Measurements from ENCODE around the gene KCNK5. TPM values are rescaled to one million over a fixed set of nuclear protein-coding genes. Genes with fewer than 3 reads are reported as not detected.

Gene KCNK5
- total RNA-seq, 2 experiments from 2014 or later: 12.0 TPM

- no peaks in the 10 kb centered on the region for H3K9me3 Mint-ChIP-seq (ENCODE audit: insufficient read depth)
- H3K4me1 Mint-ChIP-seq (ENCODE audit: low read depth): peaks cover 17% of the 10 kb centered on the region
- ChIA-PET CTCF (interaction anchor here (4.6 kb wide), 1 partner anchor 109 kb away, joined by 38 read pairs; no protein-coding TSS in a partner anchor), POLR2A (no interaction called here)
- H3K36me3 Mint-ChIP-seq (ENCODE audit: low read depth): peaks cover 44% of the 10 kb centered on the region
- DNase-seq (no peak), ATAC-seq (no peak)
- H3K27ac Mint-ChIP-seq: no peak overlapping the region
- H3K27me3 Mint-ChIP-seq (ENCODE audit: low read depth): no peaks in the 10 kb centered on the region
- H3K4me3 Mint-ChIP-seq: no peak overlapping the region
These were observed 36.5 kb downstream of the KCNK5 start for GRCh38 chr6:39192736-39193135.

- Mint-ChIP-seq H3K4me1 (ENCODE audit: low read depth) (peaks cover 15% of the 10 kb centered on the region), H3K9me3 (ENCODE audit: insufficient read depth) (no peaks in the 10 kb centered on the region), H3K27ac (no peak overlapping the region), H3K27me3 (ENCODE audit: low read depth) (no peaks in the 10 kb centered on the region), H3K36me3 (ENCODE audit: low read depth) (peaks cover 39% of the 10 kb centered on the region), H3K4me3 (no peak overlapping the region)
- ChIA-PET POLR2A (no interaction called here), CTCF (interaction anchor here (1.0 to 4.6 kb wide), 4 partner anchors 9 to 118 kb away, joined by 3 to 38 read pairs (median 6); no protein-coding TSS in a partner anchor)
- ATAC-seq: no peak
- DNase-seq: no peak
These were observed 37.9 kb downstream of the KCNK5 start for GRCh38 chr6:39191236-39191930.

GRCh38 chr6:39190545-39191235 is 38.6 kb downstream of the KCNK5 start:
- POLR2A ChIA-PET: interaction anchor here (0.6 kb wide), 1 partner anchor 1456 kb away, joined by 3 read pairs; no protein-coding TSS in a partner anchor

GRCh38 chr6:39189915-39190544 is 39.2 kb downstream of the KCNK5 start:
- Mint-ChIP-seq H3K4me1 (ENCODE audit: low read depth) (peaks cover 15% of the 10 kb centered on the region), H3K27me3 (ENCODE audit: low read depth) (no peaks in the 10 kb centered on the region), H3K27ac (no peak overlapping the region), H3K4me3 (no peak overlapping the region), H3K9me3 (ENCODE audit: insufficient read depth) (no peaks in the 10 kb centered on the region), H3K36me3 (ENCODE audit: low read depth) (peaks cover 36% of the 10 kb centered on the region)
- CTCF ChIA-PET: interaction anchor here (0.5 to 4.6 kb wide), 15 partner anchors 8 to 120 kb away, joined by 3 to 38 read pairs (median 3); no protein-coding TSS in a partner anchor
- peak; percentile 30 for DNase-seq
- POLR2A ChIA-PET: interaction anchor here (0.6 kb wide), 2 partner anchors 1456 to 1721 kb away, joined by 3 read pairs; no protein-coding TSS in a partner anchor
- ATAC-seq: peak; percentile 49

More at GRCh38 chr6:39190545-39191235, 38.6 kb downstream of the KCNK5 start:
- no peak overlapping the region for H3K4me3 Mint-ChIP-seq
- no peak for ATAC-seq
- H3K36me3 Mint-ChIP-seq (ENCODE audit: low read depth): peaks cover 39% of the 10 kb centered on the region
- no peak overlapping the region for H3K27ac Mint-ChIP-seq
- no peaks in the 10 kb centered on the region for H3K9me3 Mint-ChIP-seq (ENCODE audit: insufficient read depth)
- H3K27me3 Mint-ChIP-seq (ENCODE audit: low read depth): no peaks in the 10 kb centered on the region
- H3K4me1 Mint-ChIP-seq (ENCODE audit: low read depth): peaks cover 15% of the 10 kb centered on the region
- no peak for DNase-seq
- CTCF ChIA-PET: interaction anchor here (0.6 to 4.6 kb wide), 10 partner anchors 9 to 119 kb away, joined by 3 to 38 read pairs (median 4); no protein-coding TSS in a partner anchor

- H3K27me3 Mint-ChIP-seq (ENCODE audit: low read depth): no peaks in the 10 kb centered on the region
- ATAC-seq (no peak), DNase-seq (no peak)
- peak overlapping the region; percentile 81 for H3K27ac Mint-ChIP-seq
- ChIA-PET CTCF (interaction anchor here (0.9 to 4.6 kb wide), 6 partner anchors 9 to 113 kb away, joined by 3 to 38 read pairs (median 4); no protein-coding TSS in a partner anchor), POLR2A (no interaction called here)
- H3K9me3 Mint-ChIP-seq (ENCODE audit: insufficient read depth): no peaks in the 10 kb centered on the region
- peaks cover 33% of the 10 kb centered on the region for H3K36me3 Mint-ChIP-seq (ENCODE audit: low read depth)
- H3K4me1 Mint-ChIP-seq (ENCODE audit: low read depth): peaks cover 15% of the 10 kb centered on the region
- H3K4me3 Mint-ChIP-seq: no peak overlapping the region
These were observed 40.1 kb downstream of the KCNK5 start for GRCh38 chr6:39189131-39189530.

GRCh38 chr6:39188571-39188970 is 40.7 kb downstream of the KCNK5 start:
- POLR2A ChIA-PET: no interaction called here
- peak; percentile 27 for DNase-seq
- H3K4me1 Mint-ChIP-seq (ENCODE audit: low read depth): peaks cover 15% of the 10 kb centered on the region

GRCh38 chr6:39188098-39188450 is 41.2 kb downstream of the KCNK5 start:
- no peaks in the 10 kb centered on the region for H3K27me3 Mint-ChIP-seq (ENCODE audit: low read depth)
- H3K4me3 Mint-ChIP-seq: no peak overlapping the region
- ATAC-seq (no peak), DNase-seq (no peak)
- no peak overlapping the region for H3K27ac Mint-ChIP-seq
- H3K9me3 Mint-ChIP-seq (ENCODE audit: insufficient read depth): no peaks in the 10 kb centered on the region
- ChIA-PET POLR2A (no interaction called here), CTCF (interaction anchor here (1.0 to 1.9 kb wide), 2 partner anchors 10 to 122 kb away, joined by 3 to 4 read pairs; no protein-coding TSS in a partner anchor)
- H3K36me3 Mint-ChIP-seq (ENCODE audit: low read depth): peaks cover 29% of the 10 kb centered on the region
- peaks cover 15% of the 10 kb centered on the region for H3K4me1 Mint-ChIP-seq (ENCODE audit: low read depth)

More at GRCh38 chr6:39188571-39188970, 40.7 kb downstream of the KCNK5 start:
- ATAC-seq: peak; percentile 42
- Mint-ChIP-seq H3K27me3 (ENCODE audit: low read depth) (no peaks in the 10 kb centered on the region), H3K27ac (peak overlapping the region; percentile 81), H3K4me3 (no peak overlapping the region), H3K36me3 (ENCODE audit: low read depth) (peaks cover 31% of the 10 kb centered on the region), H3K9me3 (ENCODE audit: insufficient read depth) (no peaks in the 10 kb centered on the region)
- CTCF ChIA-PET: interaction anchor here (1.9 kb wide), 1 partner anchor 10 kb away, joined by 4 read pairs; no protein-coding TSS in a partner anchor

GRCh38 chr6:39184906-39185580 is 44.2 kb downstream of the KCNK5 start:
- H3K9me3 Mint-ChIP-seq (ENCODE audit: insufficient read depth): no peaks in the 10 kb centered on the region
- ChIA-PET POLR2A (no interaction called here), CTCF (interaction anchor here (1.4 kb wide), 1 partner anchor 125 kb away, joined by 4 read pairs; no protein-coding TSS in a partner anchor)
- DNase-seq (no peak), ATAC-seq (no peak)
- no peak overlapping the region for H3K4me3 Mint-ChIP-seq
- H3K27me3 Mint-ChIP-seq (ENCODE audit: low read depth): no peaks in the 10 kb centered on the region
- H3K4me1 Mint-ChIP-seq (ENCODE audit: low read depth): peaks cover 15% of the 10 kb centered on the region
- peaks cover 20% of the 10 kb centered on the region for H3K36me3 Mint-ChIP-seq (ENCODE audit: low read depth)
- H3K27ac Mint-ChIP-seq: no peak overlapping the region

- peaks cover 10% of the 10 kb centered on the region for H3K36me3 Mint-ChIP-seq (ENCODE audit: low read depth)
- CTCF ChIA-PET: interaction anchor here (1.0 to 2.4 kb wide), 4 partner anchors 8 to 310 kb away, joined by 3 to 8 read pairs (median 5); partner anchors contain the start of gene KCNK5
- no peaks in the 10 kb centered on the region for H3K4me1 Mint-ChIP-seq (ENCODE audit: low read depth)
- H3K27me3 Mint-ChIP-seq (ENCODE audit: low read depth): no peaks in the 10 kb centered on the region
- ATAC-seq (no peak), DNase-seq (no peak)
- H3K4me3 Mint-ChIP-seq: no peak overlapping the region
- POLR2A ChIA-PET: no interaction called here
- no peaks in the 10 kb centered on the region for H3K9me3 Mint-ChIP-seq (ENCODE audit: insufficient read depth)
- H3K27ac Mint-ChIP-seq: no peak overlapping the region
These were observed 46.7 kb downstream of the KCNK5 start for GRCh38 chr6:39182604-39183003.

- Mint-ChIP-seq H3K27ac (no peak overlapping the region), H3K4me1 (ENCODE audit: low read depth) (no peaks in the 10 kb centered on the region), H3K27me3 (ENCODE audit: low read depth) (no peaks in the 10 kb centered on the region), H3K4me3 (no peak overlapping the region), H3K36me3 (ENCODE audit: low read depth) (peaks cover 16% of the 10 kb centered on the region), H3K9me3 (ENCODE audit: insufficient read depth) (peaks cover 7% of the 10 kb centered on the region)
- ChIA-PET POLR2A (interaction anchor here (0.7 kb wide), 1 partner anchor 216 kb away, joined by 3 read pairs; no protein-coding TSS in a partner anchor), CTCF (interaction anchor here (1.0 to 2.4 kb wide), 2 partner anchors 9 to 310 kb away, joined by 3 to 8 read pairs; no protein-coding TSS in a partner anchor)
- DNase-seq (no peak), ATAC-seq (no peak)
These were observed 47.4 kb downstream of the KCNK5 start for GRCh38 chr6:39181826-39182225.

- Mint-ChIP-seq H3K4me1 (ENCODE audit: low read depth) (no peaks in the 10 kb centered on the region), H3K27me3 (ENCODE audit: low read depth) (no peaks in the 10 kb centered on the region), H3K9me3 (ENCODE audit: insufficient read depth) (peaks cover 11% of the 10 kb centered on the region), H3K4me3 (no peak overlapping the region), H3K36me3 (ENCODE audit: low read depth) (peaks cover 17% of the 10 kb centered on the region), H3K27ac (no peak overlapping the region)
- ATAC-seq (no peak), DNase-seq (no peak)
- ChIA-PET CTCF (interaction anchor here (2.4 kb wide), 1 partner anchor 9 kb away, joined by 8 read pairs; no protein-coding TSS in a partner anchor), POLR2A (interaction anchor here (0.7 kb wide), 1 partner anchor 217 kb away, joined by 3 read pairs; no protein-coding TSS in a partner anchor)
These were observed 47.9 kb downstream of the KCNK5 start for GRCh38 chr6:39181333-39181732.
